CD4-positive, alpha-beta T cell (primary cell): Measurements from ENCODE around the gene CFAP43. TPM values are rescaled to one million over a fixed set of nuclear protein-coding genes. Genes with fewer than 3 reads are reported as not detected.
A peak's percentile ranks its signal among the peaks of the same experiment; 100 is the strongest.

ENCODE experiments used
- ATAC-seq: fragments of 200-7000 bp; cut with Tn5 transposase; one replicate; pipeline ENCODE4 v1.10.0; 2022; ENCODE audit warnings: mild to moderate bottlenecking; ENCODE audit not compliant: poor library complexity
- CTCF ChIA-PET: fragments of 350-600 bp; sonication (Branson Sonifier 250); formaldehyde crosslinking; loops from one replicate; lab custom pipeline; 2021; ENCODE audit warnings: antibody characterized with exemption, inconsistent platforms; lab: Charles Lee
- POLR2A ChIA-PET: fragments of 350-600 bp; sonication (Branson Sonifier 250); formaldehyde crosslinking; loops from one replicate; lab custom pipeline; 2021; ENCODE audit warnings: antibody characterized with exemption, inconsistent platforms; lab: Charles Lee
- DNase-seq, 14 experiments: peaks; one replicate each; pipeline ENCODE4 v3.0.0-alpha.2; 2013 to 2020; ENCODE audit warnings: mixed read lengths in 2 of 14
- H3K27ac ChIP-seq, 2 donors: one replicate each; pipeline versions ENCODE4 v1.5.1 to v1.7.0; 2013; ENCODE audit warnings: low read length in 2 of 2, low read depth in 1 of 2, mild to moderate bottlenecking in 1 of 2
- H3K27me3 ChIP-seq, 2 experiments: 1 replicate in 1 of 2; 2 replicates in 1 of 2; pipeline versions ENCODE4 v1.6.1 to v1.7.0; 2013; ENCODE audit warnings: low read length in 2 of 2, control low read depth in 1 of 2, mild to moderate bottlenecking in 1 of 2, moderate library complexity in 1 of 2; ENCODE audit not compliant: insufficient read depth in 2 of 2, control insufficient read depth in 1 of 2
- H3K36me3 ChIP-seq: one replicate; pipeline ENCODE4 v1.6.1; 2013; ENCODE audit warnings: low read length, control low read depth; ENCODE audit not compliant: insufficient read depth
- H3K4me1 ChIP-seq: one replicate; pipeline ENCODE4 v1.6.1; 2013; ENCODE audit warnings: low read length, control low read depth; ENCODE audit not compliant: insufficient read depth
- H3K4me3 ChIP-seq: one replicate; pipeline ENCODE4 v1.5.1; 2013; ENCODE audit warnings: mild to moderate bottlenecking, low read length, moderate library complexity
- H3K9me3 ChIP-seq, 2 experiments: 1 replicate in 1 of 2; 2 replicates in 1 of 2; pipeline versions ENCODE4 v1.6.1 to v1.7.0; 2013; ENCODE audit warnings: low read length in 2 of 2, mild to moderate bottlenecking in 2 of 2, control low read depth in 1 of 2, moderate library complexity in 1 of 2; ENCODE audit not compliant: control insufficient read depth in 1 of 2, insufficient read depth in 1 of 2
- H3K27ac Mint-ChIP-seq: one replicate; pipeline ENCODE4 v1.8.0; 2020; ENCODE audit warnings: mixed read lengths
- H3K27me3 Mint-ChIP-seq: one replicate; pipeline ENCODE4 v1.8.0; 2021; ENCODE audit warnings: mixed read lengths
- H3K36me3 Mint-ChIP-seq: one replicate; pipeline ENCODE4 v1.8.0; 2021; ENCODE audit warnings: low read depth, mixed read lengths
- H3K4me1 Mint-ChIP-seq: one replicate; pipeline ENCODE4 v1.8.0; 2021; ENCODE audit warnings: low read depth, mixed read lengths
- H3K4me3 Mint-ChIP-seq: one replicate; pipeline ENCODE4 v1.8.0; 2020; ENCODE audit warnings: mild to moderate bottlenecking, mixed read lengths
- H3K9me3 Mint-ChIP-seq: one replicate; pipeline ENCODE4 v1.8.0; 2020; ENCODE audit warnings: mixed read lengths
- intact Hi-C, 2 experiments: fragments of 100-400 bp; cut with DNase I in 1 of 2; cut with micrococcal nuclease in 1 of 2; formaldehyde crosslinking; loops; one replicate each; pipeline versions ENCODE4 v1.15.1 to v1.9.0; 2023 to 2025; cut with DNase I, micrococcal nuclease
- total RNA-seq, 174 experiments: library from RNA in 2 of 174; stranded (reverse) in 2 of 174; gene quantifications; one replicate each; pipeline ENCODE4 v1.2.3 and lab custom pipeline; 2021 to 2026
- TF ChIP-seq, protein P1 (sequence below): fragments of 200-600 bp; IDR thresholded peaks from one replicate; pipeline ENCODE4 v1.8.0; 2022; ENCODE audit warnings: antibody characterized with exemption, mild to moderate bottlenecking

Gene CFAP43
- total RNA-seq, 2 experiments from 2014 or later, result not detected

DNA sequence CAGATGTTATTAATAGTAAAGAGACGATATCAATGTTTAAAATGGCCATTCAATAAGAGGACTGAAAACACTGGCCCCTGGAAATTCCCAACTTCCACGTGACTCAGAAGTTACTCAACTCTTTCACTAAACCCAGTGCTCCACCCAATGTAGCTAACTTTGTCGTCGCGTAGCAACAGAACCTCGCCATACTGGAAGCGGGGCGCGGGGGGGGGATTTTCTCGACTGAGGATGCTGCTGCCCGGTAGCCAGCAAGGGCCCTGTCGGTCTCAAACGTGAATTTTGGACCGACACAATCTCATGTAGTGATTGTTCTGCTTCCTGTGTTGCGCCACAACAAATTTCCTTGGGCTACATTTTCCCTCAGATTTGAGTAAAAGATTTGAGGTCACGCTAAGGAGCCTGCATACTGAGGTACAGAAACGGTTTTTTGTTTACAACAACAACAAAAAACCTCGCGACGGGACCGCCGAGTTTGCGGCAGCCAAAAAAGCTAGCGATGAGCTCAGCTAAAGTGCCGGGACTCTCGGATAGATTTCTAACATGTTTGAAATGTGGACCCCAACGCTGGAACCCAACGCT is 111.2 kb downstream of the CFAP43 start:
- DNase-seq (peak; percentile 55 to 98 (median 80)), ATAC-seq (peak; percentile 24)
- Histone ChIP-seq H3K4me1 (peaks cover 10% of the 10 kb centered on the region), H3K4me3 (peak overlapping the region; percentile 63), H3K36me3 (peaks cover 6% of the 10 kb centered on the region), H3K27ac (peak overlapping the region; percentile 96 to 100), H3K27me3 (no peaks in the 10 kb centered on the region), H3K9me3 (no peaks in the 10 kb centered on the region)
- H3K27me3 Mint-ChIP-seq, result no peaks in the 10 kb centered on the region
- intact Hi-C loops, result loop anchor here (1.0 to 10.0 kb wide), 9 partner anchors 111 to 926 kb away; partner anchors contain the start of genes CFAP43 (in 2 of the 2), NT5C2 (in 1 of the 2) and STN1 (in 1 of the 2)
- peak overlapping the region; percentile 100 for H3K27ac Mint-ChIP-seq
- peak overlapping the region; percentile 97 for H3K4me3 Mint-ChIP-seq
- no peaks in the 10 kb centered on the region for H3K9me3 Mint-ChIP-seq
- TF ChIP-seq, protein P1, sequence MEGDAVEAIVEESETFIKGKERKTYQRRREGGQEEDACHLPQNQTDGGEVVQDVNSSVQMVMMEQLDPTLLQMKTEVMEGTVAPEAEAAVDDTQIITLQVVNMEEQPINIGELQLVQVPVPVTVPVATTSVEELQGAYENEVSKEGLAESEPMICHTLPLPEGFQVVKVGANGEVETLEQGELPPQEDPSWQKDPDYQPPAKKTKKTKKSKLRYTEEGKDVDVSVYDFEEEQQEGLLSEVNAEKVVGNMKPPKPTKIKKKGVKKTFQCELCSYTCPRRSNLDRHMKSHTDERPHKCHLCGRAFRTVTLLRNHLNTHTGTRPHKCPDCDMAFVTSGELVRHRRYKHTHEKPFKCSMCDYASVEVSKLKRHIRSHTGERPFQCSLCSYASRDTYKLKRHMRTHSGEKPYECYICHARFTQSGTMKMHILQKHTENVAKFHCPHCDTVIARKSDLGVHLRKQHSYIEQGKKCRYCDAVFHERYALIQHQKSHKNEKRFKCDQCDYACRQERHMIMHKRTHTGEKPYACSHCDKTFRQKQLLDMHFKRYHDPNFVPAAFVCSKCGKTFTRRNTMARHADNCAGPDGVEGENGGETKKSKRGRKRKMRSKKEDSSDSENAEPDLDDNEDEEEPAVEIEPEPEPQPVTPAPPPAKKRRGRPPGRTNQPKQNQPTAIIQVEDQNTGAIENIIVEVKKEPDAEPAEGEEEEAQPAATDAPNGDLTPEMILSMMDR, result no peak
- H3K36me3 Mint-ChIP-seq, result peaks cover 28% of the 10 kb centered on the region
- POLR2A ChIA-PET, result interaction anchor here (0.8 to 3.9 kb wide), 32 partner anchors 9 to 928 kb away, joined by 3 to 45 read pairs (median 6); partner anchors contain the start of genes GSTO1, GSTO2, ITPRIP and NT5C2
- H3K4me1 Mint-ChIP-seq, result peaks cover 37% of the 10 kb centered on the region
- CTCF ChIA-PET, result interaction anchor here (0.9 to 3.5 kb wide), 16 partner anchors 8 to 234 kb away, joined by 3 to 13 read pairs (median 6); no protein-coding TSS in a partner anchor

DNA sequence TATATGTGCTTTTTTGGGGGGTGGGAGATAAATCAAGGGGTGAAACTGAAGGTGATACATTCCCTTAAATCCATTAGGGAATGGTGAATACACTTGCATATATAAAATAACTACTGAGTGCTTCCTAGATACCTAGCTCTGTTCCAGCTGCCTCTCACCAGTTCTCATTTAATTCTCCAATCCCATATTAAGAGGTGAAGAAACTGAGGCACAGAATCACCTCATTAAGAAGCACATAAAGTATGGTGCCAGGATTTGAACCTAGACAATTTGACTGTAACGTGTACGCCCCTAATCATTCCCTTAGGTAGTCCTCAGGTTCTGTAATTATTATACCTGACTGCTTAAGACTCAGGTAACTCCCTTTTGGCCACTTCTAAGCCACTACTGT is 111.7 kb downstream of the CFAP43 start:
- peak overlapping the region; percentile 97 for H3K4me3 Mint-ChIP-seq
- ChIA-PET POLR2A (interaction anchor here (0.8 to 3.9 kb wide), 15 partner anchors 11 to 460 kb away, joined by 3 to 45 read pairs (median 13); partner anchors contain the start of genes GSTO1 and SLK), CTCF (interaction anchor here (1.4 to 1.9 kb wide), 6 partner anchors 7 to 233 kb away, joined by 3 to 8 read pairs (median 6); no protein-coding TSS in a partner anchor)
- no peak for DNase-seq
- ATAC-seq, result no peak
- Histone ChIP-seq H3K36me3 (peaks cover 6% of the 10 kb centered on the region), H3K9me3 (no peaks in the 10 kb centered on the region), H3K4me1 (peaks cover 10% of the 10 kb centered on the region), H3K4me3 (peak overlapping the region; percentile 63), H3K27ac (peak overlapping the region; percentile 96 to 100), H3K27me3 (no peaks in the 10 kb centered on the region)
- H3K9me3 Mint-ChIP-seq, result no peaks in the 10 kb centered on the region
- H3K36me3 Mint-ChIP-seq, result peaks cover 27% of the 10 kb centered on the region
- peak overlapping the region; percentile 100 for H3K27ac Mint-ChIP-seq
- intact Hi-C loops, result loop anchor here (1.0 to 10.0 kb wide), 9 partner anchors 112 to 926 kb away; partner anchors contain the start of genes CFAP43 (in 2 of the 2), NT5C2 (in 1 of the 2) and STN1 (in 1 of the 2)
- no peaks in the 10 kb centered on the region for H3K27me3 Mint-ChIP-seq
- TF ChIP-seq, protein P1, result no peak
- H3K4me1 Mint-ChIP-seq, result peaks cover 37% of the 10 kb centered on the region

DNA sequence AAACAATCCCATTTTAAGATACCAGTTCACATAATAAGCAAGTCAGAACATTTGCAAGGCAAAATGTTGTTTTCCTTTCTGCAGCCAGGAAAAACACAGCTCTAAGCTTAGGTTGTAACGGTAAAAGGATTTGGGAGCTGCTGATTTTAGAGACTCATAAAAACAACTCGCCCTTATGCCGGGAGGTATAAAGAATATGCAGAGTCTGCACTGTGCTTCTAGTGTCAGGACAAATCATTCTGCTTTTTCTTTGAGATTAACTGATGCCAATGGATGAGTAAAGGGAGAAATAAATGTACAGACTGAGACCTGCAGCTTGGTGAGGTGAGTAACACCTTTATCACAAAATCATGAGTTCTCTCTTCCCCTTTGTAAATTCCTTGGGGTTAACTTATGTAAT is 112.2 kb downstream of the CFAP43 start:
- ChIA-PET CTCF (no interaction called here), POLR2A (interaction anchor here (1.3 to 3.9 kb wide), 3 partner anchors 47 to 210 kb away, joined by 3 to 45 read pairs (median 31); partner anchors contain the start of gene SLK)
- intact Hi-C loops, result loop anchor here (1.0 to 10.0 kb wide), 10 partner anchors 112 to 925 kb away; partner anchors contain the start of genes CFAP43 (in 2 of the 2), NT5C2 (in 1 of the 2) and STN1 (in 1 of the 2)
- H3K27me3 Mint-ChIP-seq, result no peaks in the 10 kb centered on the region
- TF ChIP-seq, protein P1, result no peak
- H3K27ac ChIP-seq, result peak overlapping the region; percentile 96 to 100
- no peaks in the 10 kb centered on the region for H3K27me3 ChIP-seq
- H3K4me1 ChIP-seq, result peaks cover 10% of the 10 kb centered on the region
- ATAC-seq (no peak), DNase-seq (peak in 2 of 14 experiments; percentile 25 to 38)
- no peaks in the 10 kb centered on the region for H3K9me3 ChIP-seq
- peaks cover 22% of the 10 kb centered on the region for H3K36me3 Mint-ChIP-seq
- H3K27ac Mint-ChIP-seq, result peak overlapping the region; percentile 100
- no peaks in the 10 kb centered on the region for H3K9me3 Mint-ChIP-seq
- H3K4me1 Mint-ChIP-seq, result peaks cover 37% of the 10 kb centered on the region
- peaks cover under 1% of the 10 kb centered on the region for H3K36me3 ChIP-seq
- no peak overlapping the region for H3K4me3 ChIP-seq
- peak overlapping the region; percentile 38 for H3K4me3 Mint-ChIP-seq
